IPS-15b (cell line): ENCODE results near the gene LDAH.

Experiments
- H3K27me3 ChIP-seq: one replicate; pipeline ENCODE4 v1.6.1; 2013; ENCODE audit warnings: low read length; ENCODE audit not compliant: control insufficient read depth, insufficient read depth
- H3K36me3 ChIP-seq: one replicate; pipeline ENCODE4 v1.6.1; 2013; ENCODE audit warnings: low read length; ENCODE audit not compliant: control insufficient read depth, insufficient read depth
- H3K4me1 ChIP-seq: one replicate; pipeline ENCODE4 v1.6.1; 2013; ENCODE audit warnings: mild to moderate bottlenecking, low read length; ENCODE audit not compliant: control insufficient read depth, insufficient read depth
- H3K4me3 ChIP-seq: one replicate; pipeline ENCODE4 v1.5.1; 2013; ENCODE audit warnings: low read depth, low read length
- H3K9ac ChIP-seq: one replicate; pipeline ENCODE4 v1.6.1; 2013; ENCODE audit warnings: low read depth, mild to moderate bottlenecking, low read length
- H3K9me3 ChIP-seq: one replicate; pipeline ENCODE4 v1.6.1; 2013; ENCODE audit warnings: mild to moderate bottlenecking, low read length; ENCODE audit not compliant: control insufficient read depth, insufficient read depth

Gene LDAH

DNA sequence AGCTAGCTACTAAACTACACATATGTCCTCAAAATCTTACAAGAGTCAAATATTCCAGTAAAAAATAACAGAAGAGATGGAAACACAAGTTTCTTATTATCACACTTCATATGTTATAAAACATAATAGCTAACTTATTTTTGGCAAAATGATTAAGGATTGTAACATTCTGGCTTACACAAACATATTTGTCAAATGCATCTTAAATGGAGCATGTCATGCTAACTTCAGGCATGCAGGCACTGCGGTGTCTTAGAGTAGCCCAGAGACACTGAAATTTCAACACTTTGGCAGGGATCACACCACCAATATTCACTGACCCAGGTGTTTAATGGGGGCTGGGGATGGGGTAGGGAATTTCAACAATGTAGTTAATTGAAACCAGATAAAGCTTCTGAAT is 51.6 kb downstream of the LDAH start:
- no peaks in the 10 kb centered on the region for H3K36me3 ChIP-seq
- no peak overlapping the region for H3K4me3 ChIP-seq
- no peaks in the 10 kb centered on the region for H3K9me3 ChIP-seq
- no peaks in the 10 kb centered on the region for H3K27me3 ChIP-seq
- no peaks in the 10 kb centered on the region for H3K4me1 ChIP-seq
- H3K9ac ChIP-seq, result no peak overlapping the region

DNA sequence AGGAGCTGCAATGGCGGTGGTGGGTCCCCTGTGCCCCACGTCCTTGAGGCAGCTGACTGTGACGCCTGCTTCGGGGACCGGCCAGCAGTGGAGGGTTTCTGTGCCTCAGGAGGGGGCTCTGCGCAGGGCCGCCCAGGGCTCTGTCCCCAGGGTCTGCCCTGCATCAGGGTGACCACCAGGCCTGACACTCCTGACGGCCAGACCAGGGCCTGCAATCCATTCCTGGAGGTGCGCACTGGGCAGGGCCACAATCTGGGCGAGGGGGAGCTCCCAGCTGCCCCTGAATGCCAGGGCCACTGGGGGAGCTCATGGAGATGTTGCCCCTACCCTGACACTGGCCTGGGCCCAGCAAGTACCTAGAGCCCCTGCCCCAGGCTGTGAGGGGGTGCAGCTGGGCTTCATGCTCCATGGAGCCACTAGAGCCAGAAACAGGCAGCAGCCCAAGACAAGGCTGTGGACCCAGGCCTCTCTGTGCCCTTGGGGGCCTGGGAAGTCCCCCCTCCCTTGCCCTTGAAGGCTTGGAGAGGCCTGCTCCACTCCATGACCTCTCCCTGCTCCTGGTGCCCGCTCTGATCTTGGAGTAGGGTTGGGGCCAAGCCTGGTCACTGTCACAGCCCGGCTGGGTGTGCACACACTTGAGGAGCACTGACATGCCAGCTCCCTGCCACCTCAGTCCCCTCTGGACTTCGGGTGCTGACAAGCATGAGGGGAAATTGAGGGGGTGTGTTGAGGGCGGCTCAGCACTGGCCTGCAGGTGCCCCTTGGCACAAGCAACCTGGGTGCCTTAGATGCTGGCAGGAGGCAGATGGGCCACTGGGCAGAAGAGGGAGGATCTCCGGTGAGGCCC is 55.9 kb downstream of the LDAH start:
- Histone ChIP-seq H3K4me1 (peaks cover 4% of the 10 kb centered on the region), H3K36me3 (no peaks in the 10 kb centered on the region), H3K27me3 (no peaks in the 10 kb centered on the region), H3K4me3 (no peak overlapping the region), H3K9me3 (no peaks in the 10 kb centered on the region), H3K9ac (no peak overlapping the region)

DNA sequence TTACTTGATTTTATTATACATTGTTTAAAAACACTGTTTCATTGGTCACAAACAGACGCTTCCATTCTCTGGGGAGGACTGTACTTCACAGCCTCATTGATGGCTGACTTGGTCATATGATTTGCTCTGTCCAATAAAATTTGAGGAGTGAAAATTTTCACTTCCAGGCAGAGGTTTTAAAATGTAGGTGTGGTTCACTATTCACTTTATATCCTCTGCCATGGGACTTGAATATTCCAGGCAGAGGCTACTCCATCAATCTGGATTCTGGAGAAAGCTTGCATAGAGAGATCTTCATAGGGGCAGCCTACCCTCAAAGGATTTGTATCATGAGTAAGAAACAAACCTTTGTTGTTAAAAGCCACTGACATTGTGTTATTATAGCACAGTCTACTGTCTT is 56.7 kb downstream of the LDAH start:
- Histone ChIP-seq H3K4me3 (no peak overlapping the region), H3K27me3 (no peaks in the 10 kb centered on the region), H3K9ac (no peak overlapping the region), H3K9me3 (no peaks in the 10 kb centered on the region), H3K4me1 (peaks cover 4% of the 10 kb centered on the region), H3K36me3 (no peaks in the 10 kb centered on the region)

DNA sequence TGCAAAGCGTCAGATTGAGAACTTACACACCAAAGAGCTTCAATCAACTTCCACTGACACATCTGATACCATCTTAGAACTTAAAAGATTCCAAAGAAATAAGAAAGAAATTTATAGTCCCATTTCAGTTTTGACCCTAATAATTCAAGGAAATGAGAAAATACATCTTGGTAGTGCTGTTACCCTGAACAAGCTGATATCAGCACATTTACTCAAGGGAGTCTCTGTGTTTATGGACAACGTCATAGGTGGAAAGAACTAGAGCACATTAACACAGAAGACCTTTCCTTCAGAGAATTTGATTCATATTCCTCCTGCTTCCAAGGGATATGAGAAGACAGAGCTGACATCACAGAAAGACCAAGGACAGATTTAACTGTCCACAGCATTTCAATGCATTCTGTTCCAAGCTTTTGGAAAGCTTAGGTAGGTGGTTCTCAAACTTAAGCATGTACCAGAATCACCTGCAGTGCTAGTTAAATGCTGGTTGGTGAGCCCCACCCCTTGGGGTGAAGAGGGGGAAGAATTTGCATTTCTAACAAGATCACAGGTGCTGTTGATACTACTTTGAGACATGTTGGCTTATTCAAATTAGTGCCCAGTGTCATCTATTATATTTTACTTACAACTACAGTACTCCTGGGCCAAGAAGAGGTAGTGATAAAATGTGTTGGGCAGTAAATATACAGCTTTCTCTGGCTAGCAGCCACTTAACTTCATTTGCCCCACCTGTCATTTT is 59.8 kb downstream of the LDAH start:
- H3K9ac ChIP-seq, result no peak overlapping the region
- H3K9me3 ChIP-seq, result no peaks in the 10 kb centered on the region
- H3K4me3 ChIP-seq, result no peak overlapping the region
- H3K36me3 ChIP-seq, result no peaks in the 10 kb centered on the region
- no peaks in the 10 kb centered on the region for H3K27me3 ChIP-seq
- H3K4me1 ChIP-seq, result peaks cover 4% of the 10 kb centered on the region

DNA sequence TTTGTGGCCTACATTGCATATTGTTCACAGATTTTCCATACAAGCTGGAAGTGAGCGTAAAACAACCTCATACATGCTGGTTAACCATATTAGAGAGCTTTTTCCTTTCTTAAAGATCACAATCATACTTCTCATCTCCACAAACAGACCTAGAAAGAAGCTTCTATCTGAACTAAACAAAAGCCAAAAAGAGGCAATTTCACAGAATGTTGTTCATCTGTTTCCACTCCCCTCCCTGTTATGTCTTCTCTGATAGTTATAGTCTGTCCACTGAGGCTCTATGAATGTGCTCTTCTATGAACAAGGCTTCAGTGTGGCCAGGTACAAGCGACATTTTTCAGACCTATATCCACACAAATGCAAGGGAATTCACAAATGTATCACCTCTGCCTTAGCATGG is 63.4 kb downstream of the LDAH start:
- Histone ChIP-seq H3K4me1 (peaks cover 4% of the 10 kb centered on the region), H3K4me3 (no peak overlapping the region), H3K9ac (no peak overlapping the region), H3K36me3 (no peaks in the 10 kb centered on the region), H3K9me3 (no peaks in the 10 kb centered on the region), H3K27me3 (no peaks in the 10 kb centered on the region)

DNA sequence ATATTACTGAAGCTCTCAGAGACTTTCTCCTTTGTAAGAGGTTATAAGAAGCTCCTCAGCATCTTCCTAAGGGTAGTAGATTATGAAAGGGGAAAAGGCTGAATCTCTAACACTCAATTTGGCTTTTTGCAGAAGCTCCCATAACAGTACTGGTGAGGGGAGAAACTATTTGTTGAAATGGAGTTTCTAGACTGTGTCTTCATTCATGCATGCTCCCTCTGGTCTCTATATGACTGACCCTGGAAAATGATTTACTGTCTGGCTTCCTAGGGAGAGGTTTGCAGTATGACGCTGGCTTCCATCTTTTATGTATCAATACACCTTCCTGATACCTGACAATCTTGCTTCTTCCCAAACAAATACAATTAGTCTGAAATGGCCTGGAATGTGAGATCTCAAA is 63.9 kb downstream of the LDAH start:
- no peak overlapping the region for H3K9ac ChIP-seq
- H3K4me3 ChIP-seq, result no peak overlapping the region
- no peaks in the 10 kb centered on the region for H3K9me3 ChIP-seq
- no peaks in the 10 kb centered on the region for H3K36me3 ChIP-seq
- peaks cover 4% of the 10 kb centered on the region for H3K4me1 ChIP-seq
- H3K27me3 ChIP-seq, result no peaks in the 10 kb centered on the region

DNA sequence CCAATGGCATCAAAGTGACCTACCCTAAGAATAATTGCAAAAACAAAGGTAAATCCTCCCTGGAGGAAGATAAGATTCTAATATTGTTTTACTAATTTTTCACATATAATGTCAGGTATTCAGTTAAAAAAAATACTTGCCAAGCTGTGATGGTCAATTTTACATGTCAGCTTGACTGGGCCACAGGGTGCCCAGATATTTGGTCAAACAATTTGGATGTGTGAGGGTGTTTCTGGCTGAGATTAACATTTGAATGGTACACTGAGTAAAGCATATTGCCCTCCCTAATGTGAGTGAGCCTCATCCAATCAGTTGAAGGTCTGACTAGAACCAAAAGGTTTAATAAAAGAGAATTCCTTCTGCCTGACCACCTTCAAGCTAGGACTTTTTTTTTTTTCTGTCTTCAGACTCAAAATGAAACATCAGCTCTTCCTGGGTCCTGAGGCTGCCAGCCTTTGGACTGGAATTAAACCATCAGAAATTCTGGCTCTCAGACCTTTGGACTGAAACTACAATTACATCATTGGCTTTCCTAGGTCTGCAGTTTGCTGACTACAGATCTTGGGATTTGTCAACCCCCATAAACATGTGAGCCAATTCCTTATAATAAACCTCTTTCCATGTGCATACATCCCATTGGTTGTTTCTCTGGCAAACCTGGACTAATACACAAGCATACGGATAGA is 65.4 kb downstream of the LDAH start:
- Histone ChIP-seq H3K4me3 (no peak overlapping the region), H3K9me3 (no peaks in the 10 kb centered on the region), H3K4me1 (no peaks in the 10 kb centered on the region), H3K9ac (no peak overlapping the region), H3K36me3 (no peaks in the 10 kb centered on the region), H3K27me3 (no peaks in the 10 kb centered on the region)

DNA sequence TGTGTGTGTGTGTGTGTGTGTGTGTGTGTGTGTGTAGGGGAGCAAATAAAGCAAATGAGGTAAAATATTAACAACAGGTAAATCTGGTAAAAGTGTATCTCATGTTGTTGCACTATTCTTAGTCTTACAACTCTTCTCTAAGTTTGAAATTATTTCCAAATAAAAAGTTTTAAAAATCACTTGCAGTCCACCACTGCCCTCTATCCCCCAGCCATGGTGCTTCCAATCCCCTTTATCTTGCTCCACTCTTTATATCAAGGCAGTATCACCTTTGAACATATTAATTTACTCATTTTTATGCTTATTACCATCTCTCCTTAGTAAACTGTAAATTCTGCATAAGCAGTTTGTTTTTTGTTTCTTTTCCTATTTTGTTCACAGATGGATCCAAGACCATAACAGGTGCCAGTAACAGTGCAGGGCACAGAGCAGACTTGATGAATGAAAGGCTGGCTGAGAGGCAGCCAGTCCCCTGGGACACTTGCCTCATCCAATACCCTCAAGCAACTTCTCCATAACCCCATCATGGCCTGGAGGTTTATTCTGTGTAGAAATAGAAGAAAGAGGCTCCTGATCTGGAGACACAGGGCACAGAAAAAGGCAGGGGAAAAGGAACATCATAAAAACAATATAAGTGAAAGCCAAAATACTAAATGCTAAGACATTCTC is 67.6 kb downstream of the LDAH start:
- H3K27me3 ChIP-seq, result no peaks in the 10 kb centered on the region
- H3K9ac ChIP-seq, result no peak overlapping the region
- no peaks in the 10 kb centered on the region for H3K36me3 ChIP-seq
- H3K4me1 ChIP-seq, result no peaks in the 10 kb centered on the region
- no peaks in the 10 kb centered on the region for H3K9me3 ChIP-seq
- no peak overlapping the region for H3K4me3 ChIP-seq

DNA sequence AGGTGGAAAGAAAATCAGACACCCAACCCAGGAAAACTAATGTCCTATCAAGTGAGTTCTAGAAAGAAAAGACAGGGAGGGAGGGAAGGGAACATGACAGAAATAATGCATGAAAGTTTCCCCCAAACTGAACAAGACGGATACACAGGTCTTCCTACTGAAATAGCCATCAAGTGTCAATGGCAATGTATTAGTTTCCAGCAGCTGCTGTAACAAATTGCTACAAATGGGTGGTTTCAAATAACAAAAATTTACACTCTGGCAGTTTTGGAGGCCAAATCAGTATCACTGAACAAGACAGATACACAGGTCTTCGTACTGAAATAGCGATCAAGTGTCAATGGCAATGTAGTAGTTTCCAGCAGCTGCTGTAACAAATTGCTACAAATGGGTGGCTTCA is 70.6 kb downstream of the LDAH start:
- H3K9me3 ChIP-seq, result no peaks in the 10 kb centered on the region
- H3K27me3 ChIP-seq, result no peaks in the 10 kb centered on the region
- no peaks in the 10 kb centered on the region for H3K36me3 ChIP-seq
- H3K4me1 ChIP-seq, result no peaks in the 10 kb centered on the region
- H3K9ac ChIP-seq, result no peak overlapping the region
- no peak overlapping the region for H3K4me3 ChIP-seq

DNA sequence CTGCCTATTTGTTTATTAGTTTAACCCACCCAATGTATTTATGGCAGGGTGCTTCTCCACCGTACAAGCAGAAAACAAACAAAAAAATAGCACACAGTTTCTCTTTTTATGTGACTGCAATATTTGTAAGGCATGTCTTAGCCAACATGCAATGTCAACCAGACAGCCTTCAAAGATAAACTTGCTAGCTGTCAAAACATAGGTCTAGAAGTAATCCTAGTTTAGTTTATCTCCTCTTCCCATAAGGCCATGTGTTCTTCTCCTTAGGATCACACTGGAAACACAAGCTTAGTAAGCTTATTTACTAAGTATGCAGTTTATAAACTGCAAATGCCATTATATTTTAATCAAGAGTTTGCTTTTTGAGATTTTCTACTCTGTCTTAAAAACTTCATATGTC is 75.6 kb downstream of the LDAH start:
- Histone ChIP-seq H3K9me3 (no peaks in the 10 kb centered on the region), H3K4me1 (no peaks in the 10 kb centered on the region), H3K4me3 (no peak overlapping the region), H3K27me3 (no peaks in the 10 kb centered on the region), H3K36me3 (no peaks in the 10 kb centered on the region), H3K9ac (no peak overlapping the region)

DNA sequence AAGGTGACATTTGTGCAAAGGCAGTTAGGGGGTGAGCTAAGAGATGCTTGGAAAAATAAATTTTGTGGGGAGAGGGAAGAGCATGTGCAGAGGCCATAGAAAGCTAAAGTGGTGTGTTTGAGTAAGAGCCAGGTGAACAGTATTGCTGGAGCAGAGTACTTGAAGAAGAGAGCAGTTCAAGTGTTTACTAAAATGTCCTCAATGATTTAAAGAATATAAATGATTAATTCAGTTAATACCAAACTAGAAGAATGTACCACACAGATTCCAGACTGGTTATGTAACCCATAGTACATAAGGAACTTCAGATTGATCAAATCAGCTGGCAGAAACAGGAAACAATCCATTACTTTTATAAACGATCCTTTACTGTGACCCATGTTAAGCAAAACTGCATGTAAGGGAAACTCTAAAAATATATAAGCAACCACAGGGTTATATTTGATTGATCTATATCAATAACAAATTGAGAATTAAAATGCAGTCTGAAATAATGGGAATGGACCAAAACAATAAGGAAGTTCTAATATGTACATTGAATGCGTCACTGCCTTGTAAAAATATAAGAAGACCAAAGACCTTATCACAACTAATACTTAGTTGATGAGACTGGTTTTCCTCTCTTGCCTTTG is 76.9 kb downstream of the LDAH start:
- Histone ChIP-seq H3K27me3 (no peaks in the 10 kb centered on the region), H3K9me3 (no peaks in the 10 kb centered on the region), H3K36me3 (no peaks in the 10 kb centered on the region), H3K9ac (no peak overlapping the region), H3K4me3 (no peak overlapping the region), H3K4me1 (no peaks in the 10 kb centered on the region)
